GM18868 (cell line): ENCODE results near the gene GLTP.
A peak's percentile ranks its signal among the peaks of the same experiment; 100 is the strongest.
"Not testable (repeated sequence)": the region's sequence is repeated elsewhere in the genome, so short reads cannot be mapped to it uniquely, and the experiment has no call there.

Source experiments
- ATAC-seq: cut with Tn5 transposase; IDR thresholded peaks from one replicate; pipeline ENCODE4 v1.9.1; 2021; ENCODE audit warnings: mild to moderate bottlenecking, moderate library complexity; ENCODE audit not compliant: unreplicated experiment

Gene GLTP

DNA sequence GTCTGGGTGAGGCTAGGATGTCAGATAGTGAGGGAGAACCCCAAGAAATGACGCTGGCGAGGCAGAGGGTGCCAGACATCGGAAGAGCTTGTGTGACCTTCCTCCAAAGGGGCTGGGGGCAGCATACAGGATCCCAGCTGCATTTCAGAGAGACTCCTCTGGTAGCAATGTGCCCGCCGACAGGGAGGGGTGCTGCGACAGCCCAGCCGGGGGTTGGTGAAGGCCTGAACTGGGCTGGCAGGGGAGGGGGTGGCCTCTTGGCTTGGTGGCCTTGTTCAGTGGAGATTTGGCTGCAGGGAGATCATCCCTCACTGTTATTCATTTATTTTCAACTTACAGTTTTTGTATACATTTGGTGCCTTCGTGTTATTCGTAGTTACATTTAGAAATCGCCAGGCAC is 25.0 kb upstream of the GLTP start:
- ATAC-seq, result no peak

DNA sequence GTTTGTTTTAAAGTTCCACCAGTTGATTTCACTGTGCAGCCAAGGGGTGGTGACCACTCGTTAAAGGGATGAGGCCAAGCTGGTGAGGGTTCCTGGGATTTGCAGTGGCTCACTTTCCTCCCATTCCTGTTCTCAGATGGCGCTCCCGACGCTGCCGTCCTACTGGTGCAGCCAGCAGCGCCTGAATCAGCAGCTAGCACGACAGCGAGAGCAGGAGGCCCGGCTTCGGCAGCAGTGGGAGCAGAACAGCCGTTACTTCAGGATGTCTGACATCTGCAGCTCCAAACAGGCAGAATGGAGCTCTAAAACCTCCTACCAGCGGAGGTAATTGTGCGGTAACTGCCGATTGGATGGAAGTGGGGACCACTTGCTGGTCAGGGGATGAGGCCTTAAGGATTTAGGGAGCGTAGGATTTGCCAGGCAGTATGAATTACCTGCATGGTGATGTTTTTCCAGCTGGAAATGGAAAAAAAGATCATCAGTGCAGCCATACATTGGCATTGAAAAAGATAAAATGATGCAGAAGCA is 22.6 kb upstream of the GLTP start:
- no peak for ATAC-seq

DNA sequence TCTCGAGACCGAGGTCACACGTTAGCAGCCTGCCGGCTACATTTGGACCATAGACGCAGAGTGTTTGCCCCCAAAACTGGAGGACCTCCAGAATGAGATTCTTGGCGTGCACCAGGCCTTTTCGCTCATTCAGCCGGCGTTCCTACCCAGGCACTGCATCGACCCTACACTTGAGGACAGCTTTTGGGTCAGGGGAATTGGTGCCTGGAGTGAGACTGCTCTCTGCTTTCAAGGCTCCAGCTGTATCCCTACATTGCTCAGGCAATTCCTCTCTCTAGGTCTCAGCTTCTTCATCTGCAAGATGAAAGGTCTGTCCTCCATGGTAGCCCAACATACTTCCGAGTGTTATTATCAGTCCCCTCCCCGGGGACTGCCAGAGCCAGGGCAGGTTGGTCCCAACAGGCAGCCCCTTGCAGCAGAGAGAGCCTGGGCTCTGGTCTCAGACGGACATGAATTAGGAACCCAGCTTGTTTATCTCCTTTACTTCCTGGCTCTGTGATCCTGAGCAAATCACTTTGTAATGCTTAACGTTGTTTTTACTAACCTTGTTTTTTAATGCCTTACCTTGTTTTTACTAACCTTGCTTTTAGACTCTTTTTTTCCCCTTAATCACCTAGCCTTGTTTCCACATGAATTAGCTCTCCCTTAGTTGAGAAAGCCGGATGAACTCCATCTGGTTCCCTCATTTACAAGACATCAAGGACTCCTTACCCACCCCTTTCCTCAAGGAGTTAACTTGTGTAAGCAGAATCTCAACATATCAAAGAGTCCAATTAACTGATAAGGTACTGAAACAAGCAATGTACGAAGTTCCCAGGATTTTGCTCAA is 20.6 kb upstream of the GLTP start:
- no peak for ATAC-seq

DNA sequence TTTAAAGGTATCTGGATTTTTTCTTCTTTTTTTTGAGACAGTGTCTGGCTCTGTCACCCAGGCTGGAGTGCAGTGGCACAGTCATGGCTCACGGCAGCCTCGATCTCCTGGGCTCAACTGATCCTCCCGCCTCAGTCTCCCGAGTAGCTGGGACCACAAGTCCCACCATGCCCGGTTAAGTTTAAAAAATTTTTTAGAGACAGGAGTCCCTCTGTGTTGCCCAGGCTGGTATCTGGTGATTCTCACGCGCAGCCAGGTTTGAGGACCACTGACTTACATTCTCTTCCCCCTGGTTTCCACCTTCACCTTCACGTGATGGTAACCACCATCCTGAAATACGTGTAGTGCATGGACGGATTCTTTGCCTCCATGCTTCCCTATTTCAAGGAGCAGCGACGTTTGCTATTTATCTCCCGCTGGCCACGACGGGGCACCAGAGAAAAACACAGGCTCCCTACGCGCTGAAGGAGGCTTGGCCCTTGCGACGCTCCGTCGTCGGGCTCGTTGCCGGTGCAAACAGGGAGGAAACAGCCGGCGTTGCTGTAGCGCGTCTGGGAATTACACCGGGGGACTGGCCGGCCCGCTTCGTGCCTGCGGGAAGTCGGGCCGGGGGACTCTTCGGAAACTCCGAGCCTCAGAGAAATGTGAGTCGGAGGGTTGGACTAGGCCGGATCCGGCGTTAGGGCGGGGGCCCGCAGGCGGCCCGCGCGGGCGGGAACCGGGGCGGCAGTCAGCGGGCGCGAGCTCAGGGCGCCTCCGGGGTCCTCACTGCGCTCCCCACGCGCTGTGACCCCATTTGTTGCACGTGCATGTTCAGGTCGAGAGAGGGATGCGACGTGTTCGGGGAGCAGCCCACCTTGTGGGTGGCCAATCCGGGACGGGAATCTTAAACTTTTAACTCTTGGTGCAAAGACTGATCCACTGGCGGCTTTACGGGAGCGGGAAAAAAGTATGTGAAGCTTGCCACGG is 19.7 kb upstream of the GLTP start, which contains the start of gene TCHP:
Gene TCHP (plus strand): TSS at position 492 of the 969 bp plus-strand sequence. CDS start 2,753 bp downstream, outside the sequence.
- ATAC-seq, result peak; percentile 70

DNA sequence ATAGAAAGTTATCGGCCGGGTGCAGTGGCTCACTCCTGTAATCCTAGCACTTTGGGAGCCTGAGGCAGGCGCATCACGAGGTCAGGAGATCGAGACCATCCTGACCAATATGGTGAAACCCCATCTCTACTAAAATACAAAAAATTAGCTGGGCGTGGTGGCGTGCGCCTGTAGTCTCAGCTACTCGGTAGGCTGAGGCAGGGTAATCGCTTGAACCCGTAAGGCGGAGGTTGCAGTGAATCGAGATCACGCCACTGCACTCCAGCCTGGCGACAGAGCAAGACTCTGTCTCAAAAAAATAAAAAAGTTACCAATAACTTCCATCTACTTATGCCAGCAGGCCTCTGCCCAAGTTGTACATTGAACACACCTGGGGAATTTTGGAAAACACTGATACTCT is 19.0 kb upstream of the GLTP start:
- not testable (repeated sequence) for ATAC-seq

DNA sequence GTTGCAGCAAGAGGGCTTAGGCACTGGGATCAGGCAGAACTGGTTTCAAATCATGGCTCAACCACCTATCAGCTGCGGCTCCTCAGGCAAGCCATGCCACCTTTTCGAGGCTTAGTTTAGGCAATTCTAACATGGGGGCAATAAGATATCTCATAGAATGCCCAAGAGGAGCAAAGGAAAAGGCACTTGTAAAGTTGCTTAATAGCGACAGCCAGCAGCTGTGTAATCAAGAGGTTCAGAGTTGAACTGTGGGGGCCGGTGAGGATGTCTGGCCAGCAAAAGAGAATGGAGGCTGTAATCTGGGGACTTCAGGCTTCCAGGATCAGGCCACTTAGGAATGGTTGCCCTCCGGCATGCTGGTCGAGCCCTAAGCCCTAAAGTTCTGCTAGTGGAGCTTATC is 16.7 kb upstream of the GLTP start:
- no peak for ATAC-seq

DNA sequence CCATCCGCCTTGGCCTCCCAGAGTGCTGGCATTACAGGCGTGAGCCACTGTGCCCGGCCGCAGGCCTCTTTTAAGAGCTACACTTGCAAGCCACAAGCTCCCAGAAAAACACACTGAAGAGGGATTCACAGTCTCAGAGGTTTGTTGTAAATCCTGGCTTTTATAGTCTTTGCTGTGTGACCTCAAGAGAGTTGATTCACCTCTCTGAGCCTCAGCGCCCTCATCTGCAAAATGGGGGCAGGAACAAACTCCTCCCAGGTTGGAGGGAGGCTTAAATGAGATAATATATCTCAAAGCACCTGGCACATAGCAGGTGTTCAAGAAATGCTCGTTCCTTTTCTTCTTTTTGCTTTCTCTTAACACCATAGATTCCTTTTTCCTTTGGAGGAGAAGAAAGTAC is 15.8 kb upstream of the GLTP start:
- ATAC-seq, result no peak

DNA sequence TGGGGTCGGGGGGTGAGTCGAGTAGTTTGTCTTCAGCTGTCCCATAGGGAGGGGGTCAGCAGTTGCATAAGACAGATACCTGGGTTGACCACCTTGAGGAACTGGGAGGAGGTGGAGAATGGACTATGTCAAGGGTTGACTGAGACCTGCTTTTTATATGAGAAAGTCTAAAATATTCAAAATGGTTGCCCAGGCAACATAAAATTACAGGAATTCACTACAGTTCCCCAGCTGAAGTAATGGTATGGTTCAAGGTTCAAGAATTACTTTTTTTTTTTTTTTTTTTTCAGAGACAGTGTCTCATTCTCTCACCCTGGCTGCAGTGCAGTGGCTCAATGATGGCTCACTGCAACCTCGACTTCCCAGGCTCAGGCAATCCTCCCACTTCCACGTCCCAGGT is 14.6 kb upstream of the GLTP start:
- ATAC-seq, result no peak

DNA sequence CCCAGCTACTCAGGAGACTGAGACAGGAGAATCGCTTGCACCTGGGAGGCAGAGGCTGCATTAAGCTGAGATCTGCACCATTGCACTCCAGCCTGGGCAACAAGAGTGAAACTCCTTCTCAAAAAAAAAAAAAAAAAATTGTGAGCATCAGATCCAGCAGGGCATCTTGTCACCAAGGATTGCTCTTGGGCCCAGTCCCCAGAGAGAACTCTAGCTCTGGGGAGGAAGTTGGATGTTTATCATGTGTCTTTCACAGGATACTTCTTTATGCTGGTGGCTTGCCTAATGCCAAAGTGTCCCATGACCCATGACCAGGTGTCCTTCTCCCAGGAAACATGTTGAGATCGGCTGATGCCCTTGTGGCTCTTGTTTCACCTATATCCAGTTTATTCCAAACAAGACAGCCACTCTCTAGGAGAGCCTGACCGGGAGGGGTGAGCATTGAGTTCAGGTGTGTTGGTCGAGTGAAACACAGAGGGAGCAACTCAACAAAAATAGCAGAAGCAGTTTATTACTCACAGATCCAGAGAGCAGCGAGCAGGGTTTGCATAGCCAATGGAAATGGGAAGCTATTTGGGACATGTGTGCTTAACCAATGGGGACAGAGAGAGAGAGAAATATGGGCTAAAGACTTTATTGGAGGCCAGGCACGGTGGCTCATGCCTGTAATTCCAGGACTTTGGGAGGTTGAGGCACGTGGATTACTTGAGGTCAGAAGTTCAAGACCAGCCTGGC is 13.1 kb upstream of the GLTP start:
- peak; percentile 13 for ATAC-seq

DNA sequence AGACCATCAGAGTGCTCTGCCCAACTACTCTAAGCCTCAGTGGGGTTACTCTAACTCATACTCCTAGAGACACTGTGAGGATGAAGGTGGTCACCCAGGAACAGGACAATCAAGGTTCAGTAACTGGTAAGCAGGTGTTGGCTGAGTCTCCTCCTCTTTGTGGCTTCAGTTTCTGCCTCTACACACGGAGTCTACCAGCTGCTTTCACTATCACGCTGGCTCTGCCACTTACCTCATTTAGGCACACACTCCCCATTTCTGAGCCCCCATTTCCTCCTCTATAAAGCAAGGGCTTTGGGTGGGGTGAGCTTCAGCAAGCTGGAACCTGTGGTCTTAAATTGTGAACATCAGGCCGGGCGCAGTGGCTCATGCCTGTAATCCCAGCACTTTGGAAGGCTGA is 12.4 kb upstream of the GLTP start:
- peak; percentile 80 for ATAC-seq

DNA sequence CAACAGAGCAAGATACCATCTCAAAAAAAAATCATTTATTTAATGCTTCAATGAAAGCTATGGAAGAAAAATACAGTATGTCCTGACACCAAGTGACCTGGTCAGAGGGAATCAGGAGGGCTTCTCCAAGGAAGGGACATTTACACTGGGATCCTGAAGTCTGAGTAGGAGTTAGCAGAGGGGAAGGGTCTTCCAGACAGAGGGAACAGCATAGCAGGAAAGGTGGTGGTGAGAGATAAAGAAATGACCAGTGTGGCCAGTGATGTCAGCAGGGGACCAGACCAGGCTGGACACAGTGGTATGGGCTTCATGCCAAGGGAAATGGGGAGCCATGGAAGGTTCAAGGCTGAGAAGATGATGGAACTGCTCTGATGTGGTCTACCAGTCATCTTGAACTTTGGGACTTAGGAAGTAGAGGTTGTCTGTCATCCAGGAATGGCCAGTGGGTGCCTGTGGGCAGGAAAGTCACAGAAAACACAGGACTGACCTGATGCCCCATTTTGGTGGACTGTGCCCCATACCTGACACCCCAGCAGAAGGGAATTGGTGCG is 11.9 kb upstream of the GLTP start:
- ATAC-seq, result no peak

DNA sequence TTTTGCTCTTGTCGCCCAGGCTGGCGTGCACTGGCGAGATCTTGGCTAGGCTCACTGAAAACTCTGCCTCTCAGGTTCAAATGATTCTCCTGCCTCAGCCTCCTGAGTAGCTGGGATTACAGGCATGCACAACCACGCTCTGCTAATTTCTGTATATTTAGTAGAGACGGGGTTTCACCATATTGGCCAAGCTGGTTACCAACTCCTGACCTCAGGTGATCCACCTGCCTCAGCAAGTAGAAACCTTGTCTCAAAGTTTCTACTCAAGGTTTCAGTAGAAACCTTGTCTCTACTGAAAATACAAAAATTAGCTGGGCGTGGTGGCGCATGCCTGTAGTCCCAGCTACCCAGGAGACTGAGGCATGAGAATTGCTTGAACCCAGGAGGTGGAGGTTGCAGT is 11.4 kb upstream of the GLTP start:
- not testable (repeated sequence) for ATAC-seq

DNA sequence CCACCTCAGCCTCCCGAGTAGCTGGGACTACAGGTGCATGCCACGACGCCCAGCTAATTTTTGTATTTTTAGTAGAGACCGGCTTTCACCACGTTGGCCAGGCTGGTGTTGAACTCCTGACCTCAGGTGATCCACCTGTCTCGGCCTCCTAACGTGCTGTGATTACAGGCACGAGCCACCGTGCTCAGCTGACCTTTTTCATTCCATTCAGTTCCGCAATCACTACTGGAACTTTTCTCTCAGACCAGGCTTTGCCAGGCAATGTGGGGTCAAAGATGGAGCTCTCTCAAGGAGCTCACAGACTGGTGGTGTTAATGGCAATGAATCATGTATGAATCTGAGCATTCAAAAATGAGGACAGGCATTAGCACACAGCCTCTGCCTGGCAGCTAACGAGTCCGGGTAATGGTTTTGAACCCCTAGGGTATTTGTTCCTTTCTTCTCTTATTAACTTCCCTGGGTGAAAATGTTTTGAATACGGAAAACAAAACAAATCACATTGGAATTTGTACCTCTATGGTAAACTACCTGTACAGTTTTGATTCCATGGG is 10.4 kb upstream of the GLTP start:
- ATAC-seq, result no peak

DNA sequence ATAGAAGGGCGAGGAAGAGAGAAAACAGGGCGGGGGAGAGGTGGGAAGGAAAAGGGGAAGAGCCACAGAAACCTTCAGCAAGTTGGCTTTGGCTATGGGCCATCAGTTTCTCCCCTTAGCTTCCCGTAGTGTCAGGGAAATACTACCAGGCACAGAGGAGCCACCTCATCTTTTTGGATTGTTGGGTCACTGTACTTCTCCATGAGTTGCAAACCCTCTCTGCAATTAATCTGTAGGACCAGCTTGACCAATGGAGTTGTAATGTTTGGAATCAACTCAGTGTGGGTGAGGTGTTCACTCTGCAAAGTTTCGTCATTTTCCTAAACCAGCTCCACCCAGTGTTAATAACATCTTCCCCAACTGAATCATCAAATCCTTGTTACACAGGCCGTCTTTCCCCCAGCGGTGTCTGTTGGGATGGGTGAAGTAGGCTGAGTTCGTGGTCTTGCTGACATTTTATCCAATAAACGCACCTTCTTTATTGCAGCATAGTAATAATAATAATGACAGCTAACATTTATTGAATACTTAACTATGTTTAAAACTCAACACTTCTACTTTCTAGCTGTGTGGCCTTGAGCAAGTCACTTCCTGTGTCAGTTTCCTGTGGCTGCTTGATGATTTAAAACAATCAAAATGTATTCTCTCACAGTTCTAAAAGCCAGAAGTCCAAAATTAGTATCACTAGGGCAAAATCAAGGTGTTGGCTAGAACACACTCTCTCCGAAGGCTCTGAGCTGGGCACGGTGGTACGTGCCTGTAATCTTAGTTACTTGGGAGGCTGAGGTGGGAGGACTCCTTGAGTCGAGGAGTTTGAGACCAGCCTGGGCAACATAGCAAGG is 8.1 kb upstream of the GLTP start:
- ATAC-seq, result no peak

DNA sequence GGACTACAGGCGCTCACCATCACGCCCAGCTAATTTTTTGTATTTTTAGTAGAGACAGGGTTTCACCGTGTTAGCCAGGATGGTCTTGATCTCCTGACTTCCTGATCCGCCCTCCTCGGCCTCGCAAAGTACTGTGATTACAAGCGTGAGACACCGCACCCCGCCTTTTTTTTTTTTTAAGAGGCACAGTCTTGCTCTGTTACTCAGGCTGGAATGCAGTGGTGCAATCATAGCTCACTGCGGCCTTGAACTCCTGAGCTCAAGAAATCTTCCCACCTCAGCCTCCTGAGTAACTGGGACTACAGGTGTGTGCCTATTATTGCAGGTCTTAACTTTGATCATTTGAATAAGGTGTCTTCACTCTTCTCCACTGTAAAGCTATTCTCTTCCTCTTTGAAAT is 5.3 kb upstream of the GLTP start:
- ATAC-seq, result no peak

DNA sequence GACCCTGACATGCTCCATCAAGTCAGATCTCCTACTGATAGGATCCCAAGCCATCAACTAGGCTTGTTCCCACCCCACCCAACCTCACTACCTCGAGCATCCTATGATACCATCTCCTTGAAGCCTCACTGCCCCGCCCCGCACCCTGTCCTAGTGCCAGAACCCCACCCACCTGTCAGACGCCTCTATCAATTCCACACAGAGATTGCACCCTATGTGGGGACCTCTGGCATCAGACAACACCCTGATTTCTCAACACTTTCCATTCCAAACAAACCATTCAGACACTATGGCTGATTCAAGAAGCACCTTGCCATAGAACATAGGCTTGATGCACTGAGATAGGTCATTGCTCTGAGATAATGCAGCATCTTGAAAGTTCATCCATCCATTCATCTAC is 3.1 kb upstream of the GLTP start:
- ATAC-seq, result no peak

DNA sequence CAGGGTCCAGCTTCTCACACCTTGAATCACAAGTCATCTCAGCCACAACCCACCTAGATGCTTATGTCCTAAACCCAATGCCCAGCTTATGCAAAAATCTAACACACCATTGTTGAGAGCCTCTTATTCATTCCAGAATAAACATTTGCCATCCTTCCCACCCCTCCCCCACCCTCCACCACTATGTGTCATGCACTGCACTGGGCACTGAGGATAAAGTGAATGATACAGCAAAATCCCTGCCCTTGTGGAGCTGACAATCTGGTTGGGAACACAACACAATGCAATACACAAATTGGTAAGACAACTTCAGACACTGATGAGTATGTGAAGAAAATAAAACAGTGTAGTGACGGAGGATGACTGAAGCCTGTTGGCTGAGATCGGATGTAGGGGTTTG is 1.4 kb upstream of the GLTP start:
- no peak for ATAC-seq

DNA sequence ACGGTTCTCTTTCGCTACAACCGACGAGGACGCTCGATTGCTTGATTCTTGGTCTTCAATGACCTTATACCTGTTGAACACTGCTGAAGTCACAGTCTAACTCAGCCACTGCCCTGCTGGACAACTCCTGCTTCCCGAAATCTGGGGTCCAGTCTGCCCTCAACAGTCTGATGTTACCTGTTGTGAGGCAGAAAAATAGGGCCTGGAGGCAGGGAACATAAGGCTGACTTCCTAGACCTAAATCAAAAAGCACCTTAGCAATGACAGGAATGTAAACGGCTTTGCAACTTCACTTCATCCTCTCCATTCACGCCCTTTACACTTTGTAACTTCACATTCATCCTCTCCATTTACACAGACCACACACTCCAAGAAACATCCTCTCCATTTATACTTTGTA is 597 bp upstream of the GLTP start:
- no peak for ATAC-seq

DNA sequence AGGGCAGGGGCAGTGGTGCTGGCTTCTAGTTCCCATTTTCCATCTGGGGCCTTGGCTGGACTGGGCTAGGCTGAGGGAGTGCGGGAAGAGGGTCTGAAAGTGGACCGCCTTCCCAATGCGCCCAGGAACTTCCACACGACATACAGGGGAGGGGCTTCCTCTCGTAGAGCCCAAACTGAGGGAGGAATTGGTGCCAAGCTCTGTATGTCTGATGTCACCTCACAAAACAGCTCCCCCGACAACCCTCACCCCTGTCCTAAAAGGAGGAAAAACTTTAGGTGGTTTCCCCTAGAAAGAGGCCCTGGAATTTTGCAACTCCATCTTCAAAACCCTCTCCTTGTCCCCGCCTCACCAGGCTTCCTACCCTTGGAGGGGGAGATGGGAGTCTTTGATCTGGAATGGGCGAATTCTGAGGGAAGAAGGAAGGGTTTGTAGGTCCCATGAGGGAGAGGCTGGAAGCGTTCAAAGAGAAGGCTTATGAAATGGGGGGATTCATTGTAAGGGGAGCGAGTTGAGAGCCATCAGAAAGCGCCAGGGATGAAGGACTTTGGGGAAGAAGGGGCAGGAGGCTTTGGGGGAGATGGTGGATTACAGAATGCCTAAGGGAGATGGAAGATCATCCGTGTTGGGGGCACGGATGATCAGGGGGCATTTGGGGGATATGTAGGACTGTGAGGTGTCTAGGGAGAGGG is 844 bp downstream of the GLTP start:
- no peak for ATAC-seq
